Common myeloid progenitor, CD34-positive (primary cell): ENCODE measurements around the gene CPNE6.
A peak's percentile ranks its signal among the peaks of the same experiment; 100 is the strongest.

ENCODE experiments used
- CTCF ChIA-PET: fragments of 350-600 bp; sonication (Branson Sonifier 250); formaldehyde crosslinking; loops from one replicate; lab custom pipeline; 2021; ENCODE audit warnings: antibody characterized with exemption; lab: Charles Lee
- POLR2A ChIA-PET: fragments of 350-600 bp; sonication (Branson Sonifier 250); formaldehyde crosslinking; loops from one replicate; lab custom pipeline; 2021; ENCODE audit warnings: antibody characterized with exemption; lab: Charles Lee
- DNase-seq, 3 donors: peaks; one replicate each; pipeline versions ENCODE4 v3.0.0 to v3.0.0-alpha.2; 2013
- H3K27ac ChIP-seq, 2 experiments: 1 replicate in 1 of 2; 2 replicates in 1 of 2; pipeline ENCODE4 v1.7.0; 2013; ENCODE audit warnings: inconsistent platforms in 2 of 2, low read length in 2 of 2, mild to moderate bottlenecking in 2 of 2, low read depth in 1 of 2, moderate library complexity in 1 of 2; ENCODE audit not compliant: severe bottlenecking in 2 of 2, insufficient read depth in 1 of 2, poor library complexity in 1 of 2
- H3K27me3 ChIP-seq, 5 experiments: replicated peaks in 2 of 5; 1 replicate in 3 of 5; 2 replicates in 2 of 5; pipeline versions ENCODE4 v1.6.1 to v1.7.0; 2013; ENCODE audit warnings: low read length in 4 of 5, mild to moderate bottlenecking in 2 of 5, moderate library complexity in 2 of 5, inconsistent platforms in 1 of 5; ENCODE audit not compliant: insufficient read depth in 5 of 5, control insufficient read depth in 4 of 5
- H3K36me3 ChIP-seq, 4 experiments: 1 replicate in 2 of 4; 2 replicates in 2 of 4; pipeline versions ENCODE4 v1.6.1 to v1.7.0; 2013; ENCODE audit warnings: low read length in 3 of 4, control low read depth in 1 of 4, mild to moderate bottlenecking in 1 of 4; ENCODE audit not compliant: control insufficient read depth in 4 of 4, insufficient read depth in 4 of 4
- H3K4me1 ChIP-seq, 4 experiments: 1 replicate in 3 of 4; 2 replicates in 1 of 4; pipeline versions ENCODE4 v1.6.1 to v1.7.1; 2013; ENCODE audit warnings: low read length in 3 of 4, mild to moderate bottlenecking in 3 of 4, control low read depth in 1 of 4, inconsistent platforms in 1 of 4, moderate library complexity in 1 of 4; ENCODE audit not compliant: control insufficient read depth in 4 of 4, insufficient read depth in 4 of 4; ENCODE audit errors: control extremely low read depth in 1 of 4
- H3K4me3 ChIP-seq, 7 experiments: 1 replicate in 4 of 7; 2 replicates in 3 of 7; pipeline versions ENCODE4 v1.5.1 to v1.7.0; 2013; ENCODE audit warnings: mild to moderate bottlenecking in 7 of 7, low read length in 6 of 7, moderate library complexity in 6 of 7, inconsistent platforms in 2 of 7, low read depth in 2 of 7, control low read depth in 1 of 7; ENCODE audit not compliant: insufficient read depth in 4 of 7, control insufficient read depth in 1 of 7; ENCODE audit errors: extremely low read depth in 1 of 7
- H3K9me3 ChIP-seq, 5 experiments: 1 replicate in 4 of 5; 2 replicates in 1 of 5; pipeline versions ENCODE4 v1.6.1 to v1.7.1; 2013; ENCODE audit warnings: low read length in 4 of 5, mild to moderate bottlenecking in 2 of 5, inconsistent platforms in 1 of 5, low read depth in 1 of 5, moderate library complexity in 1 of 5; ENCODE audit not compliant: control insufficient read depth in 4 of 5, insufficient read depth in 2 of 5; ENCODE audit errors: control extremely low read depth in 1 of 5
- WGBS: methylation state at CpG from one replicate; pipeline ENCODE4 v1.1.5; 2013; ENCODE audit not compliant: insufficient coverage; 5-methylcytosine and 5-hydroxymethylcytosine counted together

CPNE6 gene

DNA sequence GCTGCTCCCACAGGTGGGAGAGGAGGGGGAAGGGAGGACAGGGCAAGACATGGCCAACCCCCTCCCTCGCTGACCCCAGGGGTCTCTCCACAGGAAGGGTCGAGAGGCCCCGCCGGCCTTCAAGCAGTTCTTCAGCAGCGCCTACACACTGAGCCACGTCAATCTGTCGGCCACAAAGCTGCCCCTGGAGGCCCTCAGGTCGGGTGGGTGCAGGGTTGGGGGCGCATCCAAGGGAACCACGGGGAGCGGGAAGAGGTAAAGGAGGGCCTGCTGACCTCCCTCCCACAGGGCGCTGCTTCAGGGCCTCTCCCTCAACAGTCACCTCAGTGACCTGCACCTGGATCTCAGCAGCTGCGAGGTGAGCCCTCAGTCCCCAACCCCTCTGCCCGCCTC lies 13.5 kb upstream of the CPNE6 start:
- POLR2A ChIA-PET = interaction anchor here (0.9 kb wide), 1 partner anchor 24 kb away, joined by 3 read pairs; no protein-coding TSS in a partner anchor
- H3K36me3 ChIP-seq = no peaks in the 10 kb centered on the region
- H3K4me1 ChIP-seq = peaks cover 0 to under 1% (median 0%) of the 10 kb centered on the region in 4 experiments
- WGBS = 90% methylated on average over 13 of the region's 14 CpGs
- no peak for DNase-seq
- H3K9me3 ChIP-seq = no peaks in the 10 kb centered on the region
- CTCF ChIA-PET = interaction anchor here (0.6 to 12.7 kb wide), 18 partner anchors 9 to 669 kb away, joined by 3 to 188 read pairs (median 10); partner anchors contain the start of genes CPNE6, IRF9, PCK2 and PSME1
- H3K27ac ChIP-seq = no peak overlapping the region
- H3K4me3 ChIP-seq = no peak overlapping the region
- peaks cover 0 to 10% (median 6%) of the 10 kb centered on the region in 5 experiments for H3K27me3 ChIP-seq

DNA sequence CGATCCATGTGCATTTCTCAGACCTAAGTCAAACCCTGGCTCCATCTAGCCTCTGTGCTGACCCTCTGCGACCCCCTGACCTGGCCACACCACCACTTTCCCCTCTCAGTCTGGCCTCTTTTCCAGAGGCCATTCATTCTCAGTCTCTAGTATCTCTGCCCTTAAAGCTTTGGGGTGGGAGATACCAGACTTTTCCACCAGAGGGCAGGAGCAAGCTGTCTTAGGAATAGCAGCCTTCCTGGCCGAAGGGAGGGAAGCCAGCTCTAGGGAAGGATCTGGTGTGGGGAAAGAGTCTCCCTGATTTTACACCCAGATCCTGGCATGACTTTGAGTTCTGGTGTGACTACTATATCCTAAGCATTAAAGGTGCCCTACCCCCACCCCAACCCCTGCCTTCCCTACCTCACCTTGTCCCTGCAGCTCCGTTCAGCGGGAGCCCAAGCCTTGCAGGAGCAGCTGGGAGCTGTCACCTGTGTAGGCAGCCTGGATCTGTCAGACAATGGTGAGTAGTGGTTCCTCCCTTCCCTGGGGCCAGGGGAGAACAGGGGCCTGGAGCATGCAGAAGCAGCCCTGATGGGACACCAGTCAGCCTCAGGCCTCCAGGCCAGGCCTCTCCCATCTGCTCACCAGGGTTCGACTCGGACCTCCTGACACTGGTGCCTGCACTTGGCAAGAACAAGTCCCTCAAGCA lies 13.0 kb upstream of the CPNE6 start:
- ChIA-PET POLR2A (interaction anchor here (0.9 kb wide), 1 partner anchor 23 kb away, joined by 3 read pairs; no protein-coding TSS in a partner anchor), CTCF (interaction anchor here (0.6 to 12.7 kb wide), 18 partner anchors 9 to 670 kb away, joined by 3 to 188 read pairs (median 10); partner anchors contain the start of genes CPNE6, IRF9, PCK2 and PSME1)
- H3K4me3 ChIP-seq = no peak overlapping the region
- 78% methylated on average over 4 of the region's 7 CpGs for WGBS
- H3K36me3 ChIP-seq = no peaks in the 10 kb centered on the region
- no peaks in the 10 kb centered on the region for H3K9me3 ChIP-seq
- no peak overlapping the region for H3K27ac ChIP-seq
- H3K4me1 ChIP-seq = no peaks in the 10 kb centered on the region
- H3K27me3 ChIP-seq = peaks cover 0 to 7% (median 1%) of the 10 kb centered on the region in 5 experiments
- peak in 2 of 3 donors; percentile 20 to 42 for DNase-seq

DNA sequence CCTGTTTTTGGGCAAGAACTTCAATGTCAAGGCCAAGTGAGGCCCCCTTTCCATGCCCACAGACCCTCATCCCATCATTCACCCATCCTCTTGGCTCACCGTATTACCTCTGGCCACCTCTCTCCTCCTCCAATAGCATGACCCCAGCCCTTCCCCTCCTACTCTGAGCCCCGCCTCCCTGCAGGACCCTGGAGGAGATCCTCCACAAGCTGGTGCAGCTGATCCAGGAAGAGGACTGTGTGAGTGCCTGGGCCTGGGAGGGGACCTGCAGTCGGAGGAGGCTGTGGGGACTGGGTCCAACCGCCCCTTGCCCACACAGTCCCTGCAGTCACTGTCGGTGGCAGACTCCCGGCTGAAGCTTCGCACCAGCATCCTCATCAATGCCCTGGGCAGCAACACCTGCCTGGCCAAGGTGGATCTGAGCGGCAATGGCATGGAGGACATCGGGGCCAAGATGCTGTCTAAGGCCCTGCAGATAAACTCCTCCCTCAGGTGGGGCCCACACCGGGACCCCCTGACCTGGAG lies 12.3 kb upstream of the CPNE6 start:
- Histone ChIP-seq H3K9me3 (no peaks in the 10 kb centered on the region), H3K36me3 (no peaks in the 10 kb centered on the region), H3K27ac (no peak overlapping the region), H3K4me3 (no peak overlapping the region), H3K4me1 (no peaks in the 10 kb centered on the region), H3K27me3 (peaks cover 0 to 6% (median 0%) of the 10 kb centered on the region in 5 experiments)
- DNase-seq = no peak
- ChIA-PET CTCF (interaction anchor here (0.9 to 12.7 kb wide), 12 partner anchors 8 to 77 kb away, joined by 3 to 188 read pairs (median 10); partner anchors contain the start of genes CPNE6, PCK2 and PSME1), POLR2A (no interaction called here)
- WGBS = 98% methylated on average over 6 of the region's 10 CpGs

DNA sequence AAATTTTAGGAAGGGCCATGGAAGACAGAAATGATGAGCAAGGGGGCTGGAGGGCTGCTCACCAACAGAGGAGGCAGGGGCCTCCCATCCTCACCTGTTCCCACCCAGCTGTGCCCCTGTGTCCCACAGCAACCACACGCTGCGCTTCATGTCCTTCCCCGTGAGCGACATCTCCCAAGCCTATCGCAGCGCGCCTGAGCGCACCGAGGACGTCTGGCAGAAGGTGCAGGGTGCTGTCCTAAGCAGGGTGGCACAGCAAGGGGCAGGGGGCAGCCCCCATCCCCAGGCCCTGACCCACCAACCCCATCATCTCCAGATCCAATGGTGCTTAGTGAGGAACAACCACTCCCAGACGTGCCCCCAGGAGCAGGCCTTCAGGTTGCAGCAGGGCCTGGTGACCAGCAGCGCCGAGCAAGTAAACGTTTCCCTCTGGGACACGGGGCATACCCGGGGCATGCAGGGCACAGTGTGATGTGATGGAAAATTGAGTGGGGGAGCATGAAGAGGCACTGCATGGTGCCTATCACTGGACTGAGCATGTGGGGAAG lies 11.4 kb upstream of the CPNE6 start:
- H3K9me3 ChIP-seq = no peaks in the 10 kb centered on the region
- ChIA-PET POLR2A (no interaction called here), CTCF (interaction anchor here (1.4 to 12.7 kb wide), 5 partner anchors 20 to 85 kb away, joined by 3 to 188 read pairs (median 20); partner anchors contain the start of gene PCK2)
- no peaks in the 10 kb centered on the region for H3K36me3 ChIP-seq
- H3K4me1 ChIP-seq = no peaks in the 10 kb centered on the region
- 95% methylated on average over 16 of the region's 16 CpGs for WGBS
- DNase-seq = no peak
- no peak overlapping the region for H3K4me3 ChIP-seq
- H3K27ac ChIP-seq = no peak overlapping the region
- peaks cover 0 to 3% (median 0%) of the 10 kb centered on the region in 5 experiments for H3K27me3 ChIP-seq

DNA sequence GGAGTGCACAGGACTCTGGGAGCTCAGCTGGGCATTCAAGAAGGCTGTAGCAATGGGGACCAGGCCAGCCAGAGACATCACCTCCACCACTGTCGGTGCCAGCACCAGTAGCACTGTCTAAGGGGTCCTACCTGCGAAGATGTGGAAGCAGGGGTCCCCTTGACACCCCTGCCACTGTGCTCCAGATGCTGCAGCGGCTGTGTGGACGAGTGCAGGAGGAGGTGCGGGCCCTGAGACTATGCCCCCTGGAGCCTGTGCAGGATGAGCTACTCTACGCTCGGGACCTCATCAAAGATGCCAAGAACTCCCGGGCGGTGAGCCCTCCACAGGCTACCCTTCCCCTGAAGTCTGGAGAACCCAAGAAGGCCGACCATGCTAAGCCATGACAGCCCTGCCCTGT lies 10.9 kb upstream of the CPNE6 start:
- Histone ChIP-seq H3K4me1 (no peaks in the 10 kb centered on the region), H3K36me3 (no peaks in the 10 kb centered on the region), H3K27ac (no peak overlapping the region), H3K4me3 (no peak overlapping the region), H3K27me3 (peaks cover 0 to 2% (median 0%) of the 10 kb centered on the region in 5 experiments), H3K9me3 (no peaks in the 10 kb centered on the region)
- ChIA-PET CTCF (interaction anchor here (0.9 to 12.7 kb wide), 8 partner anchors 15 to 86 kb away, joined by 3 to 188 read pairs (median 8); partner anchors contain the start of gene PCK2), POLR2A (interaction anchor here (1.3 kb wide), 1 partner anchor 30 kb away, joined by 3 read pairs; no protein-coding TSS in a partner anchor)
- 96% methylated on average over 9 of the region's 10 CpGs for WGBS
- DNase-seq = no peak

DNA sequence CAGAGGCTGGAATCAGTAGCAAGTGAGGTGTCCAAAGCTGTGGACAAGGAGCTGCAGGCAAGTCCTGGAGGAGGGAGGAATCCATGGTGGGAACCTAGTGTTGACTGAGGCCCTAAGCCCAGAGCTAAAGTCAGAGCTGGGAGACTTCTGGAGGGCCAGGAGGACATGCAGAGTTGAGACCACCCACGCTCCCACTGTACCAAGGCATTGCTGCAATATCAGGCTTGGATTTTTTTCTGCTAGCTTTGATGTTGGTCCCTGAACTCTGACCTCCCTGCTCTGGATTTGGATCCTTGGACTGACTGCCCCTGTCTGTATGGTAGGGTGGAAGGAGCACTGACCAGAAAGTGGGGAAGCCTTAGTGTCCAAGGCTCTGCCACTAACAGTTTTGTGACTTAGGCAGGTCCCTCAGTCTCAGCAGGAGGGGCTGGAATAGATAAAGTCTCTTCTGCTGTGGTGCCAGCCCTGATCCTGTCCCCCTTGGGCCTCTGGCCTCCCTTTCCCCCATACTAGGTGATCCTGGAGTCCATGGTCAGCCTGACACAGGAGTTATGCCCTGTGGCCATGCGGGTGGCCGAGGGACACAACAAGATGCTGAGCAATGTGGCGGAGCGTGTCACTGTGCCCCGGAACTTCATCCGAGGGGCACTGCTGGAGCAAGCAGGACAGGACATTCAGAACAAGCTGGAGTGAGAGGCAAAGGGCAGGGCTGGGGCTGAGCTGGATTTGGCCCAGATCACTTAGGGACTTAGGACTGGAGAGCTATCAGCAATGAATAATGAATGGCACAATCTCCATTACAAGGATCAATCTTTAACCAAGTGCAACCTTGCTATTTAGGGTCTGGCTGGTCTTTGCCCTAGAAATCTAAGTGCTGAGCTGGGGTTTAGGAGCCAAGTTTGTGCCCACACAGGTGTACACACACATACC lies 10.1 kb upstream of the CPNE6 start:
- no peaks in the 10 kb centered on the region for H3K4me1 ChIP-seq
- no peaks in the 10 kb centered on the region for H3K9me3 ChIP-seq
- H3K4me3 ChIP-seq = no peak overlapping the region
- POLR2A ChIA-PET = interaction anchor here (1.3 kb wide), 1 partner anchor 29 kb away, joined by 3 read pairs; no protein-coding TSS in a partner anchor
- DNase-seq = no peak
- no peaks in the 10 kb centered on the region for H3K27me3 ChIP-seq
- WGBS = 100% methylated on average over 7 of the region's 7 CpGs
- no peak overlapping the region for H3K27ac ChIP-seq
- H3K36me3 ChIP-seq = no peaks in the 10 kb centered on the region
- CTCF ChIA-PET = interaction anchor here (0.7 to 12.7 kb wide), 14 partner anchors 9 to 99 kb away, joined by 3 to 188 read pairs (median 4); partner anchors contain the start of genes CARMIL3 and PCK2
